HG02642 (cell line): ENCODE data around the gene MGMT.

Experiments
- ATAC-seq: cut with Tn5 transposase; IDR thresholded peaks from one replicate; pipeline ENCODE4 v1.9.1; 2021; ENCODE audit warnings: mild to moderate bottlenecking; ENCODE audit not compliant: unreplicated experiment, poor library complexity

MGMT gene

GRCh38 chr10:129613377-129613980 is 146.4 kb downstream of the MGMT start:
- ATAC-seq: no peak

GRCh38 chr10:129614341-129614740 is 147.3 kb downstream of the MGMT start:
- ATAC-seq: no peak

GRCh38 chr10:129615381-129615780 is 148.3 kb downstream of the MGMT start:
- ATAC-seq: no peak

GRCh38 chr10:129615921-129616525 is 149.0 kb downstream of the MGMT start:
- no peak for ATAC-seq

GRCh38 chr10:129617768-129618167 is 150.7 kb downstream of the MGMT start:
- ATAC-seq: no peak

- no peak for ATAC-seq
Measured at GRCh38 chr10:129621062-129621461, 154.0 kb downstream of the MGMT start.

GRCh38 chr10:129621693-129622092 is 154.7 kb downstream of the MGMT start:
- no peak for ATAC-seq

GRCh38 chr10:129622291-129622690 is 155.2 kb downstream of the MGMT start:
- ATAC-seq: no peak

GRCh38 chr10:129622736-129623135 is 155.7 kb downstream of the MGMT start:
- ATAC-seq: no peak

GRCh38 chr10:129624526-129624925 is 157.5 kb downstream of the MGMT start:
- ATAC-seq: no peak

- ATAC-seq: no peak
Measured at GRCh38 chr10:129626309-129626708, 159.3 kb downstream of the MGMT start.

- no peak for ATAC-seq
Measured at GRCh38 chr10:129626796-129627435, 159.9 kb downstream of the MGMT start.

GRCh38 chr10:129627442-129627841 is 160.4 kb downstream of the MGMT start:
- ATAC-seq: no peak

GRCh38 chr10:129628823-129629222 is 161.8 kb downstream of the MGMT start:
- no peak for ATAC-seq

GRCh38 chr10:129629911-129630310 is 162.9 kb downstream of the MGMT start:
- no peak for ATAC-seq

GRCh38 chr10:129631006-129631405 is 164.0 kb downstream of the MGMT start:
- no peak for ATAC-seq

GRCh38 chr10:129631870-129632623 is 165.0 kb downstream of the MGMT start:
- no peak for ATAC-seq

- ATAC-seq: no peak
Measured at GRCh38 chr10:129637010-129637409, 170.0 kb downstream of the MGMT start.

GRCh38 chr10:129637846-129638245 is 170.8 kb downstream of the MGMT start:
- no peak for ATAC-seq

GRCh38 chr10:129641351-129641750 is 174.3 kb downstream of the MGMT start:
- no peak for ATAC-seq

GRCh38 chr10:129641982-129642381 is 174.9 kb downstream of the MGMT start:
- ATAC-seq: no peak
